Breast epithelium (tissue), 3 donors: ENCODE measurements around the gene RHBDF2.

Experiments
- POLR2A ChIP-seq: fragments of 450-650 bp; IDR thresholded peaks from one replicate; pipeline ENCODE4 v1.6.1; 2016; ENCODE audit warnings: antibody characterized with exemption, mild to moderate bottlenecking, moderate library complexity
- TF ChIP-seq, protein P1 (sequence below), 3 donors: fragments of 450-650 bp; IDR thresholded peaks; one replicate each; pipeline ENCODE4 v1.5.1; 2016 to 2017; ENCODE audit warnings: antibody characterized with exemption in 3 of 3, mild to moderate bottlenecking in 3 of 3, moderate library complexity in 3 of 3

DNA sequence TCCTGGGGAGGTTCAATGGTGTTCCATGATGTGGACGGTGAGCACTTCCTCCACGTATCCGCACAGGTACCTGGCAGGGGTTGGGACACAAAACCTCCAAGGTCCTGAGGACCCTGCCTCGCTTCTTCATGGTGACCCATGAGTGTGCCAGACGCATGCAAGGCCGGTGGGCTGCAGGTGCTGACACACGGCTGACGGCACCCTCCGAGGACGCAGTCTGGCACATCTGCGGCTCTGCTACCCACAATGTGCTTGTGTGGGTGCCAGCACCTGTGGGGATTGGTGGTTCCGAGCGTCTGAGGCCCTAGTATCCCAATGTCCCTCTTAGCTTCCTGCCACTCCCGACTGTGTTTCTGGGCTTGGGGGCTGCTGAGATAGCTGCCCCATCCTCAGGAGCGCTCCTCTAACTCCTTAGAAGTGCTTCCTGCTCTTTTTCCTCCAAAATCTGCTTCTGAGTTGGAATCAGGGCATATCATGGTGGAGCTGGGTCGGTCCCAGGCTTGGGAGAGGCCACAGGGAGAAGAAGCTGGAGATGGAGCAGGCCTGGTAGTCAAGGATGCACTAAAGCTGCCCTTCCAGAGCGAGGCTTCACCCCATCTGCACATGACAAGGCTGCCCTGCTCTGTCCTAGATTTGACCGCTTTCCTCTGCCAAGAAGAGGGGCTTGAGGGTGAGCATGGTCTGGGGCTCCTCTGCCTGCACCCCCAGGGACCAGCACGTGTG lies 34.7 kb upstream of the RHBDF2 start:
- TF ChIP-seq, protein P1, sequence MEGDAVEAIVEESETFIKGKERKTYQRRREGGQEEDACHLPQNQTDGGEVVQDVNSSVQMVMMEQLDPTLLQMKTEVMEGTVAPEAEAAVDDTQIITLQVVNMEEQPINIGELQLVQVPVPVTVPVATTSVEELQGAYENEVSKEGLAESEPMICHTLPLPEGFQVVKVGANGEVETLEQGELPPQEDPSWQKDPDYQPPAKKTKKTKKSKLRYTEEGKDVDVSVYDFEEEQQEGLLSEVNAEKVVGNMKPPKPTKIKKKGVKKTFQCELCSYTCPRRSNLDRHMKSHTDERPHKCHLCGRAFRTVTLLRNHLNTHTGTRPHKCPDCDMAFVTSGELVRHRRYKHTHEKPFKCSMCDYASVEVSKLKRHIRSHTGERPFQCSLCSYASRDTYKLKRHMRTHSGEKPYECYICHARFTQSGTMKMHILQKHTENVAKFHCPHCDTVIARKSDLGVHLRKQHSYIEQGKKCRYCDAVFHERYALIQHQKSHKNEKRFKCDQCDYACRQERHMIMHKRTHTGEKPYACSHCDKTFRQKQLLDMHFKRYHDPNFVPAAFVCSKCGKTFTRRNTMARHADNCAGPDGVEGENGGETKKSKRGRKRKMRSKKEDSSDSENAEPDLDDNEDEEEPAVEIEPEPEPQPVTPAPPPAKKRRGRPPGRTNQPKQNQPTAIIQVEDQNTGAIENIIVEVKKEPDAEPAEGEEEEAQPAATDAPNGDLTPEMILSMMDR (IDR thresholded peaks at IDR 0.05) = no peak
- TF ChIP-seq POLR2A = no peak
